Measurements from ENCODE around the gene PGAP1.

The PGAP1 gene

GRCh38 chr2:196925051-196925767 is 1.3 kb downstream of the PGAP1 start:
- Histone ChIP-seq H4K20me1 (ENCODE audit: low read depth, low read length) (no peaks in the 10 kb centered on the region), H2AFZ (ENCODE audit: low read depth, low read length, severe bottlenecking) (peak overlapping the region; percentile 96), H3K4me3 (ENCODE audit: insufficient read depth, low read length, poor library complexity, severe bottlenecking) (peak overlapping the region; percentile 67), H3K27me3 (ENCODE audit: low read length) (no peaks in the 10 kb centered on the region), H3K27ac (ENCODE audit: low read depth, low read length) (no peak overlapping the region), H3F3A (ENCODE audit: insufficient read depth) (no peaks in the 10 kb centered on the region), H3K9ac (ENCODE audit: low read length) (peak overlapping the region; percentile 72), H3K79me2 (ENCODE audit: insufficient read depth, low read length) (peaks cover 22% of the 10 kb centered on the region; the same call in 1 of the 2 replicates), H3K4me2 (ENCODE audit: low read depth, low read length, poor library complexity, severe bottlenecking) (peak overlapping the region; percentile 78), H3K9me2 (replicated peaks; ENCODE audit: insufficient read depth, low read length) (no peaks in the 10 kb centered on the region), H3K9me3 (ENCODE audit: insufficient read depth, low read length) (no peaks in the 10 kb centered on the region), H3K36me3 (ENCODE audit: low read length) (no peaks in the 10 kb centered on the region)
- TF ChIP-seq CTCF (IDR thresholded peaks at IDR 0.05; ENCODE audit: insufficient read depth, low read length, poor library complexity, severe bottlenecking), result no peak
- no peak for TF ChIP-seq EZH2phosphoT487 (conservative IDR thresholded peaks at IDR 0.05; ENCODE audit: low read length)

- Histone ChIP-seq H2AFZ (ENCODE audit: low read depth, low read length, severe bottlenecking) (no peak overlapping the region), H3K4me2 (ENCODE audit: low read depth, low read length, poor library complexity, severe bottlenecking) (peak overlapping the region; percentile 78), H3K27me3 (ENCODE audit: low read length) (no peaks in the 10 kb centered on the region), H3K4me3 (ENCODE audit: insufficient read depth, low read length, poor library complexity, severe bottlenecking) (no peak overlapping the region), H3K27ac (ENCODE audit: low read depth, low read length) (no peak overlapping the region), H4K20me1 (ENCODE audit: low read depth, low read length) (no peaks in the 10 kb centered on the region), H3F3A (ENCODE audit: insufficient read depth) (no peaks in the 10 kb centered on the region), H3K9ac (ENCODE audit: low read length) (no peak overlapping the region), H3K9me2 (replicated peaks; ENCODE audit: insufficient read depth, low read length) (no peaks in the 10 kb centered on the region), H3K36me3 (ENCODE audit: low read length) (no peaks in the 10 kb centered on the region), H3K79me2 (ENCODE audit: insufficient read depth, low read length) (peaks cover 22% of the 10 kb centered on the region; the same call in 1 of the 2 replicates), H3K9me3 (ENCODE audit: insufficient read depth, low read length) (no peaks in the 10 kb centered on the region)
- no peak for TF ChIP-seq EZH2phosphoT487 (conservative IDR thresholded peaks at IDR 0.05; ENCODE audit: low read length)
- no peak for TF ChIP-seq CTCF (IDR thresholded peaks at IDR 0.05; ENCODE audit: insufficient read depth, low read length, poor library complexity, severe bottlenecking)
Observed at GRCh38 chr2:196924051-196924450, 2.5 kb downstream of the PGAP1 start.

- H3K4me3 ChIP-seq (ENCODE audit: insufficient read depth, low read length, poor library complexity, severe bottlenecking), result no peak overlapping the region
- no peaks in the 10 kb centered on the region for H3K9me3 ChIP-seq (ENCODE audit: insufficient read depth, low read length)
- no peaks in the 10 kb centered on the region for H4K20me1 ChIP-seq (ENCODE audit: low read depth, low read length)
- H3K27me3 ChIP-seq (ENCODE audit: low read length), result no peaks in the 10 kb centered on the region
- H2AFZ ChIP-seq (ENCODE audit: low read depth, low read length, severe bottlenecking), result no peak overlapping the region
- 0 out of 2 replicates have a peak, but pooled peaks cover 5% of the 10 kb centered on the region for H3K79me2 ChIP-seq (ENCODE audit: insufficient read depth, low read length)
- peaks cover 16% of the 10 kb centered on the region; the same call in 1 of the 2 replicates for H3K36me3 ChIP-seq (ENCODE audit: low read length)
- H3F3A ChIP-seq (ENCODE audit: insufficient read depth), result no peaks in the 10 kb centered on the region
- no peaks in the 10 kb centered on the region for H3K9me2 ChIP-seq (replicated peaks; ENCODE audit: insufficient read depth, low read length)
- H3K4me2 ChIP-seq (ENCODE audit: low read depth, low read length, poor library complexity, severe bottlenecking), result no peak overlapping the region
- TF ChIP-seq CTCF (IDR thresholded peaks at IDR 0.05; ENCODE audit: insufficient read depth, low read length, poor library complexity, severe bottlenecking) (no peak), EZH2phosphoT487 (conservative IDR thresholded peaks at IDR 0.05; ENCODE audit: low read length) (no peak)
- H3K27ac ChIP-seq (ENCODE audit: low read depth, low read length), result no peak overlapping the region
- H3K9ac ChIP-seq (ENCODE audit: low read length), result no peak overlapping the region
Observed at GRCh38 chr2:196918927-196919326, 7.6 kb downstream of the PGAP1 start.
